ENCODE data around the gene KLHL22. TPM values are rescaled to one million over a fixed set of nuclear protein-coding genes. Genes with fewer than 3 reads are reported as not detected.

The KLHL22 gene
- total and polyA plus RNA-seq, 2 of the 8 experiments (the other 6 are each of a cell fraction or from before 2014, with no cell fraction given): 9.4 to 16.2 TPM

DNA sequence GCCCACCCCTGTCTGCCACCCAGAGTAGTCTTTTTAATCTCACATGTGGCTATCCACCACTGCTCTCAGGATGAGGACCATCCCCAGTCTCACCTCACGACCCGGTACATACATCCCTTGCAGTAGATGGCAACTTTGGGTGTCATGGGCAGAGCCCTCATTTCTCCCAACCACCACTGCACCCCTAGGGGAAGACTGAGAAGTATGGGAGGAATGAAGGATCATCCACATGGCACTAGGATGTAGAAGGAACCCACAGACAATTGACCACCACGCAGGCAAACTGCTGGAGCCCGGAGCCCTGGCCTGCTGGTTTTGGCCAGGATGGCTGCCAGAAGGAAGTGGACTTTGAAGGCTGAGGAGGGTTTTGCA lies 56.1 kb downstream of the KLHL22 start (continued):
- TF ChIP-seq, protein P1, sequence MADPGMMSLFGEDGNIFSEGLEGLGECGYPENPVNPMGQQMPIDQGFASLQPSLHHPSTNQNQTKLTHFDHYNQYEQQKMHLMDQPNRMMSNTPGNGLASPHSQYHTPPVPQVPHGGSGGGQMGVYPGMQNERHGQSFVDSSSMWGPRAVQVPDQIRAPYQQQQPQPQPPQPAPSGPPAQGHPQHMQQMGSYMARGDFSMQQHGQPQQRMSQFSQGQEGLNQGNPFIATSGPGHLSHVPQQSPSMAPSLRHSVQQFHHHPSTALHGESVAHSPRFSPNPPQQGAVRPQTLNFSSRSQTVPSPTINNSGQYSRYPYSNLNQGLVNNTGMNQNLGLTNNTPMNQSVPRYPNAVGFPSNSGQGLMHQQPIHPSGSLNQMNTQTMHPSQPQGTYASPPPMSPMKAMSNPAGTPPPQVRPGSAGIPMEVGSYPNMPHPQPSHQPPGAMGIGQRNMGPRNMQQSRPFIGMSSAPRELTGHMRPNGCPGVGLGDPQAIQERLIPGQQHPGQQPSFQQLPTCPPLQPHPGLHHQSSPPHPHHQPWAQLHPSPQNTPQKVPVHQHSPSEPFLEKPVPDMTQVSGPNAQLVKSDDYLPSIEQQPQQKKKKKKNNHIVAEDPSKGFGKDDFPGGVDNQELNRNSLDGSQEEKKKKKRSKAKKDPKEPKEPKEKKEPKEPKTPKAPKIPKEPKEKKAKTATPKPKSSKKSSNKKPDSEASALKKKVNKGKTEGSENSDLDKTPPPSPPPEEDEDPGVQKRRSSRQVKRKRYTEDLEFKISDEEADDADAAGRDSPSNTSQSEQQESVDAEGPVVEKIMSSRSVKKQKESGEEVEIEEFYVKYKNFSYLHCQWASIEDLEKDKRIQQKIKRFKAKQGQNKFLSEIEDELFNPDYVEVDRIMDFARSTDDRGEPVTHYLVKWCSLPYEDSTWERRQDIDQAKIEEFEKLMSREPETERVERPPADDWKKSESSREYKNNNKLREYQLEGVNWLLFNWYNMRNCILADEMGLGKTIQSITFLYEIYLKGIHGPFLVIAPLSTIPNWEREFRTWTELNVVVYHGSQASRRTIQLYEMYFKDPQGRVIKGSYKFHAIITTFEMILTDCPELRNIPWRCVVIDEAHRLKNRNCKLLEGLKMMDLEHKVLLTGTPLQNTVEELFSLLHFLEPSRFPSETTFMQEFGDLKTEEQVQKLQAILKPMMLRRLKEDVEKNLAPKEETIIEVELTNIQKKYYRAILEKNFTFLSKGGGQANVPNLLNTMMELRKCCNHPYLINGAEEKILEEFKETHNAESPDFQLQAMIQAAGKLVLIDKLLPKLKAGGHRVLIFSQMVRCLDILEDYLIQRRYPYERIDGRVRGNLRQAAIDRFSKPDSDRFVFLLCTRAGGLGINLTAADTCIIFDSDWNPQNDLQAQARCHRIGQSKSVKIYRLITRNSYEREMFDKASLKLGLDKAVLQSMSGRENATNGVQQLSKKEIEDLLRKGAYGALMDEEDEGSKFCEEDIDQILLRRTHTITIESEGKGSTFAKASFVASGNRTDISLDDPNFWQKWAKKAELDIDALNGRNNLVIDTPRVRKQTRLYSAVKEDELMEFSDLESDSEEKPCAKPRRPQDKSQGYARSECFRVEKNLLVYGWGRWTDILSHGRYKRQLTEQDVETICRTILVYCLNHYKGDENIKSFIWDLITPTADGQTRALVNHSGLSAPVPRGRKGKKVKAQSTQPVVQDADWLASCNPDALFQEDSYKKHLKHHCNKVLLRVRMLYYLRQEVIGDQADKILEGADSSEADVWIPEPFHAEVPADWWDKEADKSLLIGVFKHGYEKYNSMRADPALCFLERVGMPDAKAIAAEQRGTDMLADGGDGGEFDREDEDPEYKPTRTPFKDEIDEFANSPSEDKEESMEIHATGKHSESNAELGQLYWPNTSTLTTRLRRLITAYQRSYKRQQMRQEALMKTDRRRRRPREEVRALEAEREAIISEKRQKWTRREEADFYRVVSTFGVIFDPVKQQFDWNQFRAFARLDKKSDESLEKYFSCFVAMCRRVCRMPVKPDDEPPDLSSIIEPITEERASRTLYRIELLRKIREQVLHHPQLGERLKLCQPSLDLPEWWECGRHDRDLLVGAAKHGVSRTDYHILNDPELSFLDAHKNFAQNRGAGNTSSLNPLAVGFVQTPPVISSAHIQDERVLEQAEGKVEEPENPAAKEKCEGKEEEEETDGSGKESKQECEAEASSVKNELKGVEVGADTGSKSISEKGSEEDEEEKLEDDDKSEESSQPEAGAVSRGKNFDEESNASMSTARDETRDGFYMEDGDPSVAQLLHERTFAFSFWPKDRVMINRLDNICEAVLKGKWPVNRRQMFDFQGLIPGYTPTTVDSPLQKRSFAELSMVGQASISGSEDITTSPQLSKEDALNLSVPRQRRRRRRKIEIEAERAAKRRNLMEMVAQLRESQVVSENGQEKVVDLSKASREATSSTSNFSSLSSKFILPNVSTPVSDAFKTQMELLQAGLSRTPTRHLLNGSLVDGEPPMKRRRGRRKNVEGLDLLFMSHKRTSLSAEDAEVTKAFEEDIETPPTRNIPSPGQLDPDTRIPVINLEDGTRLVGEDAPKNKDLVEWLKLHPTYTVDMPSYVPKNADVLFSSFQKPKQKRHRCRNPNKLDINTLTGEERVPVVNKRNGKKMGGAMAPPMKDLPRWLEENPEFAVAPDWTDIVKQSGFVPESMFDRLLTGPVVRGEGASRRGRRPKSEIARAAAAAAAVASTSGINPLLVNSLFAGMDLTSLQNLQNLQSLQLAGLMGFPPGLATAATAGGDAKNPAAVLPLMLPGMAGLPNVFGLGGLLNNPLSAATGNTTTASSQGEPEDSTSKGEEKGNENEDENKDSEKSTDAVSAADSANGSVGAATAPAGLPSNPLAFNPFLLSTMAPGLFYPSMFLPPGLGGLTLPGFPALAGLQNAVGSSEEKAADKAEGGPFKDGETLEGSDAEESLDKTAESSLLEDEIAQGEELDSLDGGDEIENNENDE (IDR thresholded peaks at IDR 0.05; ENCODE audit: insufficient replicate concordance, low read length): no peak
- TF ChIP-seq CHD1 (IDR thresholded peaks at IDR 0.05; ENCODE audit: low read depth, low read length) (no peak), SRF (IDR thresholded peaks at IDR 0.05; ENCODE audit: low read depth, low read length) (no peak)

Measured in H1 (cell line).